Measurements from ENCODE around the gene SLX9.

Gene SLX9

GRCh38 chr21:44943686-44944550, 4.1 kb downstream of the SLX9 start:
- DNase-seq (ENCODE audit: low read depth): no peak
- no peak overlapping the region for H3K4me3 ChIP-seq (ENCODE audit: low read depth, low read length)
- TF ChIP-seq CTCF (IDR thresholded peaks at IDR 0.05; ENCODE audit: control insufficient read depth, extremely low read depth, insufficient read depth): no peak

GRCh38 chr21:44944596-44944995, 4.8 kb downstream of the SLX9 start:
- H3K4me3 ChIP-seq (ENCODE audit: low read depth, low read length): no peak overlapping the region
- DNase-seq (ENCODE audit: low read depth): no peak
- TF ChIP-seq CTCF (IDR thresholded peaks at IDR 0.05; ENCODE audit: control insufficient read depth, extremely low read depth, insufficient read depth): no peak

GRCh38 chr21:44946254-44947041, 6.6 kb downstream of the SLX9 start:
- no peak overlapping the region for H3K4me3 ChIP-seq (ENCODE audit: low read depth, low read length)
- no peak for DNase-seq (ENCODE audit: low read depth)
- no peak for TF ChIP-seq CTCF (IDR thresholded peaks at IDR 0.05; ENCODE audit: control insufficient read depth, extremely low read depth, insufficient read depth)

GRCh38 chr21:44947111-44947929, 7.5 kb downstream of the SLX9 start:
- TF ChIP-seq CTCF (IDR thresholded peaks at IDR 0.05; ENCODE audit: control insufficient read depth, extremely low read depth, insufficient read depth): no peak
- DNase-seq (ENCODE audit: low read depth): no peak
- H3K4me3 ChIP-seq (ENCODE audit: low read depth, low read length): no peak overlapping the region

GRCh38 chr21:44947930-44948331, 8.1 kb downstream of the SLX9 start:
- no peak for DNase-seq (ENCODE audit: low read depth)
- H3K4me3 ChIP-seq (ENCODE audit: low read depth, low read length): no peak overlapping the region
- no peak for TF ChIP-seq CTCF (IDR thresholded peaks at IDR 0.05; ENCODE audit: control insufficient read depth, extremely low read depth, insufficient read depth)

- DNase-seq (ENCODE audit: low read depth): no peak
- no peak for TF ChIP-seq CTCF (IDR thresholded peaks at IDR 0.05; ENCODE audit: control insufficient read depth, extremely low read depth, insufficient read depth)
- H3K4me3 ChIP-seq (ENCODE audit: low read depth, low read length): no peak overlapping the region
Measured at GRCh38 chr21:44948426-44949120, 8.7 kb downstream of the SLX9 start.

Data from LNCaP clone FGC (cell line).